Measurements from ENCODE around the gene TSPAN14.
"Not testable (repeated sequence)": the region's sequence is repeated elsewhere in the genome, so short reads cannot be mapped to it uniquely, and the experiment has no call there.

GRCh38 chr10:80534059-80534458 lies 79.9 kb downstream of the TSPAN14 start:
- TF ChIP-seq POLR2A (IDR thresholded peaks at IDR 0.05; ENCODE audit: insufficient read depth in 1 of 2, low read depth in 2 of 2, low read length in 2 of 2); CTCF (CRISPR knock-in tag; IDR thresholded peaks at IDR 0.05); SIN3B (IDR thresholded peaks at IDR 0.05; ENCODE audit: low read length); DNMT3B (CRISPR knock-in tag; conservative IDR thresholded peaks at IDR 0.05); RAD21 (CRISPR knock-in tag; IDR thresholded peaks at IDR 0.05); POLR2AphosphoS5 (IDR thresholded peaks at IDR 0.05; ENCODE audit: low read depth, low read length); TP53 (CRISPR knock-in tag; conservative IDR thresholded peaks at IDR 0.05): not testable (repeated sequence)
